ENCODE data around the gene MCM7. TPM values are rescaled to one million over a fixed set of nuclear protein-coding genes. Genes with fewer than 3 reads are reported as not detected.
"Not testable (repeated sequence)": the region's sequence is repeated elsewhere in the genome, so short reads cannot be mapped to it uniquely, and the experiment has no call there.

Gene MCM7
- total RNA-seq, 4 donors from 2014 or later, result 16.6 to 51.3 (median 26.5) TPM

GRCh38 chr7:100130608-100131453 lies 29.6 kb upstream of the MCM7 start:
- Histone ChIP-seq H3K27me3 (no peaks in the 10 kb centered on the region), H3K4me3 (replicated peaks in 1 of 3) (no peak overlapping the region), H3K4me1 (peaks cover 6 to 14% of the 10 kb centered on the region in 2 donors), H3K9me3 (no peaks in the 10 kb centered on the region), H3K36me3 (no peaks in the 10 kb centered on the region), H3K27ac (no peak overlapping the region)
- 14 to 17% methylated on average over 24 of the region's 24 CpGs for WGBS, 2 donors
- DNase-seq, result peak; percentile 71 to 81
- TF ChIP-seq POLR2A (IDR thresholded peaks at IDR 0.05) (no peak), CTCF (IDR thresholded peaks at IDR 0.05) (peak; percentile 59 to 95 (median 78))
- intact Hi-C loops (cut with DNase I), result loop anchor here (5.0 kb wide), 1 partner anchor 154 kb away; the partner anchor contains the start of gene AZGP1

GRCh38 chr7:100130220-100130607 lies 29.0 kb upstream of the MCM7 start:
- not testable (repeated sequence) for H3K27me3 ChIP-seq; DNase-seq; H3K27ac ChIP-seq; H3K4me3 ChIP-seq (replicated peaks in 1 of 3); H3K36me3 ChIP-seq; H3K9me3 ChIP-seq
- intact Hi-C loops (cut with DNase I), result loop anchor here (5.0 kb wide), 1 partner anchor 153 kb away; the partner anchor contains the start of gene AZGP1
- peaks cover 6 to 20% of the 10 kb centered on the region in 2 donors for H3K4me1 ChIP-seq
- 100% methylated on average over 1 of the region's 1 CpG for WGBS, 2 donors

- no peak for TF ChIP-seq CTCF (IDR thresholded peaks at IDR 0.05)
- no peak for TF ChIP-seq POLR2A (IDR thresholded peaks at IDR 0.05)
- intact Hi-C loops (cut with DNase I), result loop anchor here (5.0 kb wide), 1 partner anchor 36 kb away; no protein-coding TSS in a partner anchor
Measured at GRCh38 chr7:100128637-100128963, 27.4 kb upstream of the MCM7 start.

GRCh38 chr7:100127866-100128636 lies 26.9 kb upstream of the MCM7 start:
- DNase-seq, result no peak
- peak overlapping the region; percentile 86 to 99 (median 93) for H3K4me3 ChIP-seq (replicated peaks in 1 of 3)
- no peaks in the 10 kb centered on the region for H3K27me3 ChIP-seq
- H3K27ac ChIP-seq, result peak overlapping the region; percentile 93 to 100 (median 97)
- H3K36me3 ChIP-seq, result no peaks in the 10 kb centered on the region
- peaks cover 6 to 22% of the 10 kb centered on the region in 2 donors for H3K4me1 ChIP-seq
- no peak for TF ChIP-seq CTCF (IDR thresholded peaks at IDR 0.05)
- TF ChIP-seq POLR2A (IDR thresholded peaks at IDR 0.05), result no peak
- 8 to 10% methylated on average over 19 to 26 of the region's 37 CpGs for WGBS, 2 donors
- intact Hi-C loops (cut with DNase I), result loop anchor here (5.0 kb wide), 1 partner anchor 36 kb away; no protein-coding TSS in a partner anchor
- H3K9me3 ChIP-seq, result no peaks in the 10 kb centered on the region

More at GRCh38 chr7:100128637-100128963, 27.4 kb upstream of the MCM7 start:
- Histone ChIP-seq H3K36me3 (no peaks in the 10 kb centered on the region), H3K27me3 (no peaks in the 10 kb centered on the region), H3K9me3 (no peaks in the 10 kb centered on the region), H3K27ac (no peak overlapping the region), H3K4me3 (replicated peaks in 1 of 3) (no peak overlapping the region), H3K4me1 (peaks cover 6 to 22% of the 10 kb centered on the region in 2 donors)
- WGBS, 2 donors, result 47 to 75% methylated on average over 1 of the region's 1 CpG
- no peak for DNase-seq

- TF ChIP-seq CTCF (IDR thresholded peaks at IDR 0.05) (no peak), POLR2A (IDR thresholded peaks at IDR 0.05) (peak in 1 of 2 donors; percentile 54)
- 1% methylated on average over 28 to 38 of the region's 85 CpGs for WGBS, 2 donors
- intact Hi-C loops (cut with DNase I), result loop anchor here (5.0 kb wide), 1 partner anchor 35 kb away; no protein-coding TSS in a partner anchor
Measured at GRCh38 chr7:100126931-100127865, 26.0 kb upstream of the MCM7 start, which contains the start of gene MBLAC1. TSS of gene MBLAC1 (plus strand) at chr7:100126967. CDS start at chr7:100127396, 429 bp downstream.

More at GRCh38 chr7:100126931-100127865, 26.0 kb upstream of the MCM7 start, which contains the start of gene MBLAC1:
- no peaks in the 10 kb centered on the region for H3K9me3 ChIP-seq
- no peaks in the 10 kb centered on the region for H3K27me3 ChIP-seq
- peak within 1 kb of the TSS; percentile 93 to 100 (median 97) for H3K27ac ChIP-seq
- H3K4me3 ChIP-seq (replicated peaks in 1 of 3), result peak within 1 kb of the TSS; percentile 86 to 99 (median 93)
- DNase-seq, result peak; percentile 88 to 89
- H3K36me3 ChIP-seq, result no peaks in the 10 kb centered on the region
- H3K4me1 ChIP-seq, result peaks cover 6 to 22% of the 10 kb centered on the region in 2 donors

Data from thyroid gland (tissue), 4 donors.